Neural cell (in vitro differentiated cells): ENCODE results near the gene FBXO47.

Source experiments
- CTCF ChIP-seq: fragments of 450-650 bp; IDR thresholded peaks from 2 replicates; pipeline ENCODE4 v1.5.1; 2014; ENCODE audit warnings: antibody characterized with exemption, mild to moderate bottlenecking, moderate library complexity; ENCODE audit not compliant: poor library complexity, severe bottlenecking
- EP300 ChIP-seq: fragments of 450-650 bp; conservative IDR thresholded peaks from 2 replicates; pipeline ENCODE4 v1.6.1; 2014; ENCODE audit warnings: antibody characterized with exemption, mild to moderate bottlenecking, moderate library complexity; ENCODE audit not compliant: poor library complexity, severe bottlenecking
- MXI1 ChIP-seq: fragments of 450-650 bp; conservative IDR thresholded peaks from 2 replicates; pipeline ENCODE4 v1.6.1; 2014; ENCODE audit warnings: antibody characterized with exemption, mild to moderate bottlenecking; ENCODE audit not compliant: poor library complexity, severe bottlenecking
- POLR2AphosphoS5 ChIP-seq: IDR thresholded peaks from 2 replicates; pipeline ENCODE4 v1.6.1; 2012

GRCh38 chr17:38916771-38917170, 50.4 kb downstream of the FBXO47 start:
- TF ChIP-seq CTCF (no peak), EP300 (no peak), MXI1 (no peak), POLR2AphosphoS5 (no peak)
